ENCODE data around the gene PPP2R3A. TPM values are rescaled to one million over a fixed set of nuclear protein-coding genes. Genes with fewer than 3 reads are reported as not detected.
"Not testable (repeated sequence)": the region's sequence is repeated elsewhere in the genome, so short reads cannot be mapped to it uniquely, and the experiment has no call there.

The PPP2R3A gene
- total RNA-seq, 4 donors from 2014 or later, result 16.8 to 30.3 (median 25.6) TPM

DNA sequence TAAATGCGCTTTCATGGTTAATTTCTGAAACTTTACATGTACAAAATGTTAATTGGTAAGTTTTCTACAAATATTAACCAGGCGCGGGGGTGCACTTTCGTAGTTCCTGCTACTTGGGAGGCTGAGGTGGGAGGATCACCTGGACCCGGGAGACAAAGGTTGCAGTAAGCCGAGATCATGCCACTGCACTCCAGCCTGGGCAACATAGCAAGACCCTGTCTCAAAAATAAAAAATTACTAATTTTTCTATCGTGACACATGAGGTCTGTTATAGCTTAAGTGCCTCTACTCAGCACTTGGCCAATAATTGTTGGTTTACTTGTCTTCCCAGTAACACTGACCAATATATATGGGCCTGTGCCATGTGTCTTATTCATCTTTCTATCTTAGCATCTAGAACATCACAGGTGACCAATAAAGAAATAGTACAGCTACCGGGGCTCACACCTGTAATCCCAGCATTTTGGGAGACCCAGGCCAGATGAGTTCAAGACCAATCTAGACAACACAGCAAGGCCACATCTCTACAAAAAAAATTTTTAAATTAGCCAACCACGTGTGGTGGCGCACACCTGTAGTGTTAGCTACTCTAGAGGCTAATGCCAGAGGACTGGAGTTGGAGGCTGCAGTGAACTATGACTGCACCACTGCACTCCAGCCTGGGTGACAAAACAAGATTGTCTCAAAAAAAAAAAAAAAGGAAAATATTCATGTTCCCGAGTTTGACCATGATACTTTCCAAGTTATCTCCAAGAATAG lies 224.5 kb downstream of the PPP2R3A start:
- peaks cover 66 to 84% of the 10 kb centered on the region in 2 donors for H3K4me1 ChIP-seq
- intact Hi-C loops (cut with DNase I; ENCODE audit: low total_unique reads), result no loop called here
- in situ Hi-C loops (cut with MboI; ENCODE audit: low sequenced_read_pairs in 4 of 4), result loop anchor here in 1 of 4 donors (10.0 kb wide), 1 partner anchor 55 kb away; no protein-coding TSS in a partner anchor
- H3K27ac ChIP-seq, result peak overlapping the region in 1 of 4 donors; percentile 100
- no peak for ATAC-seq
- no peaks in the 10 kb centered on the region for H3K27me3 ChIP-seq
- DNase-seq, result no peak
- TF ChIP-seq, protein P1, sequence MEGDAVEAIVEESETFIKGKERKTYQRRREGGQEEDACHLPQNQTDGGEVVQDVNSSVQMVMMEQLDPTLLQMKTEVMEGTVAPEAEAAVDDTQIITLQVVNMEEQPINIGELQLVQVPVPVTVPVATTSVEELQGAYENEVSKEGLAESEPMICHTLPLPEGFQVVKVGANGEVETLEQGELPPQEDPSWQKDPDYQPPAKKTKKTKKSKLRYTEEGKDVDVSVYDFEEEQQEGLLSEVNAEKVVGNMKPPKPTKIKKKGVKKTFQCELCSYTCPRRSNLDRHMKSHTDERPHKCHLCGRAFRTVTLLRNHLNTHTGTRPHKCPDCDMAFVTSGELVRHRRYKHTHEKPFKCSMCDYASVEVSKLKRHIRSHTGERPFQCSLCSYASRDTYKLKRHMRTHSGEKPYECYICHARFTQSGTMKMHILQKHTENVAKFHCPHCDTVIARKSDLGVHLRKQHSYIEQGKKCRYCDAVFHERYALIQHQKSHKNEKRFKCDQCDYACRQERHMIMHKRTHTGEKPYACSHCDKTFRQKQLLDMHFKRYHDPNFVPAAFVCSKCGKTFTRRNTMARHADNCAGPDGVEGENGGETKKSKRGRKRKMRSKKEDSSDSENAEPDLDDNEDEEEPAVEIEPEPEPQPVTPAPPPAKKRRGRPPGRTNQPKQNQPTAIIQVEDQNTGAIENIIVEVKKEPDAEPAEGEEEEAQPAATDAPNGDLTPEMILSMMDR (IDR thresholded peaks at IDR 0.05 in 4 of 5, conservative IDR thresholded peaks at IDR 0.05 in 1 of 5), result no peak
- no peak for TF ChIP-seq POLR2A (IDR thresholded peaks at IDR 0.05)
- H3K36me3 ChIP-seq, result no peaks in the 10 kb centered on the region
- no peaks in the 10 kb centered on the region for H3K9me3 ChIP-seq
- H3K4me3 ChIP-seq, result no peak overlapping the region

DNA sequence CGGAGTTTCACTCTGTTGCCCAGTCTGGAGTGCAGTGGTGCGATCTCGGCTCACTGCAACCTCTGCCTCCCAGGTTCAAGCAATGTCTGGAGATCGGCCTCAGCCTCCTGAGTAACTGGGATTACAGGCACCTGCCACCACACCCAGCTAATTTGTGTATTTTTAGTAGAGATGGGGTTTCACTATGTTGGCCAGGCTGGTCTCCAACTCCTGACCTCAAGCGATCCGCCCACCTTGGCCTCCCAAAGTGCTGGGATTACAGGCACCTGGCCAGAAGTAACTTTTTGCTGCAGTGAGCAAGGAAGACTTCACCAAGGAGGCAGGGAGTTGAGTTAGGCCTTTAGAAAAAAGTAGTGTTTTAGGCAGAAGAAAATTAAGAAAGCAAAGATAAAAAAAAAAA lies 226.7 kb downstream of the PPP2R3A start:
- H3K27me3 ChIP-seq; ATAC-seq; intact Hi-C loops (cut with DNase I; ENCODE audit: low total_unique reads); H3K9me3 ChIP-seq; H3K36me3 ChIP-seq: not testable (repeated sequence)
- peak overlapping the region; percentile 91 to 100 (median 100) for H3K27ac ChIP-seq
- in situ Hi-C loops (cut with MboI; ENCODE audit: low sequenced_read_pairs in 4 of 4), result loop anchor here in 1 of 4 donors (10.0 kb wide), 1 partner anchor 53 kb away; no protein-coding TSS in a partner anchor
- peak overlapping the region; percentile 22 to 95 (median 88) for H3K4me3 ChIP-seq
- peaks cover 52 to 68% of the 10 kb centered on the region in 2 donors for H3K4me1 ChIP-seq
- DNase-seq, result peak; percentile 9 to 76

DNA sequence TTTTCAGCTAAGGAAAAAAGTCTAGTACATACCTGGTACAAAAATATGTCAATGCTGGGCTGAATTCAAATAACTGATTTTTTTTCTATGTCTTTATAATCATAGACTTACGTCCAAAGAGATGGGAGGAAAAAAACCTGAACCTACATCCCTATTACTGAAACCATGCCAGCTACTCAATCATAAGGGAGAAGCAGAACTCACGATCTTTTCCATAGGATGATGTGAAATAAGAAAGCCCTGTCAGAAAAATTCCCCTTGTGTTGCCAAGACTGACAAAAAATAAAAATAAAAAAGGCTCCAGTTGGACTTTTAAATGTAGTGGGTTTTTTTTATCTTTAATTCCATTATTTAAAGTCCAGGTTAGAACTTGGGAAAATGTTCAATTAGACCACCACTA lies 227.3 kb downstream of the PPP2R3A start:
- DNase-seq, result no peak
- in situ Hi-C loops (cut with MboI; ENCODE audit: low sequenced_read_pairs in 4 of 4), result loop anchor here in 1 of 4 donors (10.0 kb wide), 1 partner anchor 52 kb away; no protein-coding TSS in a partner anchor
- peaks cover 53 to 68% of the 10 kb centered on the region in 2 donors for H3K4me1 ChIP-seq

DNA sequence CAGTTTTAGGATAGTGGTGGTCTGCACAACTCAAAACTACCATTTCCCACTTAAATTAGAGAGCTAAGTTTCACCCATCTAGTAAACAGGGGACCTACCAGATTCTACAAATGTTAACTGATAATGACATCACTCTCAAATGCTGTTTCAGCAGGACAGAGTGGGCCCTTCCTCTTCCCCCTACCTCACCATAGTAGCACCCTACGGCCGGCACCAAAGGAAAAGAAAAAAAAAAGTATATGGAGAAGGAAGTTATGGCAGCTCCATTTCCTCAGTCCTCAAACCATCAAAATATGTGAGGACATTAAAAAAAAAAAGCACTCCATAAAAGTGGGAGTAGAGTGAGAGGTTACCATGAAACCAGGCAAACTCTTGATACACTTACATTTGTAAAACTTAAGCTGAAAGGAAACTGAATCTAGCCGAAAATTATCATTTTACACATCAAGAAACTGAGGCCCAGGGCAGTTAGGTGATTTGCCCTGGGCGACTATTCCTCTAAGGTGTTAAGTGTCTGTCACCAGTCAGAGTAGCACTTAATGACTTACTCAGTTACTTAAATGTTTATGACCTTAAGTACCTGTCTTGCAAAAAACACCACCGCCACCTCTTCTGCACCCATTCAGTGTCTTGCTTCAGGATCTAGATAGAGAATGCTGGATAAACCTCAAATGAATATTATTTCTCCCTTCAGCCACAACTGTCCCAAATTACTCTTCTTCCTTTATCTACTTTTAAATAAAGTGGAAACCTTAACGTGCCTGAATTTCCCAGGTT lies 227.9 kb downstream of the PPP2R3A start:
- TF ChIP-seq POLR2A (IDR thresholded peaks at IDR 0.05), result no peak
- TF ChIP-seq, protein P1 (IDR thresholded peaks at IDR 0.05 in 4 of 5, conservative IDR thresholded peaks at IDR 0.05 in 1 of 5), result no peak
- no peak for DNase-seq
- intact Hi-C loops (cut with DNase I; ENCODE audit: low total_unique reads) (no loop called here), in situ Hi-C loops (cut with MboI; ENCODE audit: low sequenced_read_pairs in 4 of 4) (loop anchor here in 1 of 4 donors (10.0 kb wide), 1 partner anchor 51 kb away; no protein-coding TSS in a partner anchor)
- Histone ChIP-seq H3K4me3 (peak overlapping the region; percentile 84 to 95 (median 92)), H3K9me3 (no peaks in the 10 kb centered on the region), H3K36me3 (no peaks in the 10 kb centered on the region), H3K4me1 (peaks cover 53 to 68% of the 10 kb centered on the region in 2 donors), H3K27ac (peak overlapping the region; percentile 91 to 100 (median 100)), H3K27me3 (no peaks in the 10 kb centered on the region)
- no peak for ATAC-seq

More for the DNA sequence above, 227.3 kb downstream of the PPP2R3A start:
- Histone ChIP-seq H3K4me3 (peak overlapping the region; percentile 84 to 95 (median 92)), H3K9me3 (no peaks in the 10 kb centered on the region), H3K27me3 (no peaks in the 10 kb centered on the region), H3K27ac (peak overlapping the region; percentile 91 to 100 (median 100)), H3K36me3 (no peaks in the 10 kb centered on the region)
- intact Hi-C loops (cut with DNase I; ENCODE audit: low total_unique reads), result no loop called here
- ATAC-seq, result no peak
- TF ChIP-seq, protein P1 (IDR thresholded peaks at IDR 0.05 in 4 of 5, conservative IDR thresholded peaks at IDR 0.05 in 1 of 5), result no peak
- TF ChIP-seq POLR2A (IDR thresholded peaks at IDR 0.05), result no peak

All from gastrocnemius medialis (tissue), 4 donors.